Loucy (cell line): ENCODE results near the gene AGPAT2.

ENCODE experiments used
- EZH2phosphoT487 ChIP-seq: fragments of 200-600 bp; IDR thresholded peaks from 2 replicates; pipeline ENCODE4 v1.6.1; 2018; ENCODE audit warnings: antibody characterized with exemption, mild to moderate bottlenecking, moderate library complexity, borderline replicate concordance
- TF ChIP-seq, protein P1 (sequence below): fragments of 200-600 bp; sonication (generic); conservative IDR thresholded peaks from 2 replicates; pipeline ENCODE4 v1.5.1; 2014; ENCODE audit warnings: mild to moderate bottlenecking, antibody characterized with exemption, low read length

DNA sequence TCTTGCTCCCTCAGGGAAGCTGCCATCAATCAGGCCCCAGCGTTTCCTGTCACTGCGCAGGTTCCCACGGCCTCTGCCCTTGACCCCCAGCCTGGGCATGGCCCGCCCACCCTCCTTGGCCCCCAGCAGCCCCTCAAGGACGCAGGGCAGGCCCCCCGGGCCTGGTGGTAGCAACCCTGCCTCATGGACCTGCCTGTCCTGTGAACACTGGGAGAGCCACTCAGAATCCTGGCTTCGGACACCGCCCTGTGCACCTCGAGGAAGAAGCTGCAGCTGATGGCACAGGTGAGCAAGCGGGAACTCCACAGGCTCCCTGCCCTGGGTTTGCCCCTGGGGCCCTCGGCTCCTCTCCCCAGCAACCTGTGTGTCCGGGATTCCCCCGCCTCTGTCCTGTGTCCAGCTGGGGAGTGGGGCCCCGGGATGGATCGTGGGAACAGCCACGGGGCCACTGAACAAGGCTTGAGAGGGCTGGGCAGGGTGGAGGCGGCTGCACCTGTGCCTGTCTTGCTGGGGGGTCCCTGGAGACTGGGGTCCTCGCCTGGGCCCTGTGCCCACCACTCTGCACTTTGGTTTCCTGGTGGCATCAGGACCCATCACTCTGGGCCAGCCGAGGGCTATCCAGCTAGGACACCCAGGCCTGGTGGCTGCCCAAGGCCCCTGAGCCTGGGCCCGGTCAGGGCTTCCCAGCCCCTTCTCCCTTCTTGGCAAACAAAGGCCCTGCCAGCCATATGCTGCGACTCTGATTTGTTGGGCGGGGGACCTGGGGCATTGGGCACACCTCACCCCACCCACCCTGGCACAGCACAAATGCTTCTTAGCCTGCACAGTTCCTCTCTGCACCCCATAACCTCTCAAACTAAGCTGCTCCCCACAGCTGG, 58.0 kb downstream of the AGPAT2 start:
- TF ChIP-seq, protein P1, sequence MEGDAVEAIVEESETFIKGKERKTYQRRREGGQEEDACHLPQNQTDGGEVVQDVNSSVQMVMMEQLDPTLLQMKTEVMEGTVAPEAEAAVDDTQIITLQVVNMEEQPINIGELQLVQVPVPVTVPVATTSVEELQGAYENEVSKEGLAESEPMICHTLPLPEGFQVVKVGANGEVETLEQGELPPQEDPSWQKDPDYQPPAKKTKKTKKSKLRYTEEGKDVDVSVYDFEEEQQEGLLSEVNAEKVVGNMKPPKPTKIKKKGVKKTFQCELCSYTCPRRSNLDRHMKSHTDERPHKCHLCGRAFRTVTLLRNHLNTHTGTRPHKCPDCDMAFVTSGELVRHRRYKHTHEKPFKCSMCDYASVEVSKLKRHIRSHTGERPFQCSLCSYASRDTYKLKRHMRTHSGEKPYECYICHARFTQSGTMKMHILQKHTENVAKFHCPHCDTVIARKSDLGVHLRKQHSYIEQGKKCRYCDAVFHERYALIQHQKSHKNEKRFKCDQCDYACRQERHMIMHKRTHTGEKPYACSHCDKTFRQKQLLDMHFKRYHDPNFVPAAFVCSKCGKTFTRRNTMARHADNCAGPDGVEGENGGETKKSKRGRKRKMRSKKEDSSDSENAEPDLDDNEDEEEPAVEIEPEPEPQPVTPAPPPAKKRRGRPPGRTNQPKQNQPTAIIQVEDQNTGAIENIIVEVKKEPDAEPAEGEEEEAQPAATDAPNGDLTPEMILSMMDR, result no peak
- TF ChIP-seq EZH2phosphoT487, result no peak
